Measurements from ENCODE around the gene AADACL2. TPM values are rescaled to one million over a fixed set of nuclear protein-coding genes. Genes with fewer than 3 reads are reported as not detected.

The AADACL2 gene
- total RNA-seq, 1 experiment from 2014 or later = not detected

DNA sequence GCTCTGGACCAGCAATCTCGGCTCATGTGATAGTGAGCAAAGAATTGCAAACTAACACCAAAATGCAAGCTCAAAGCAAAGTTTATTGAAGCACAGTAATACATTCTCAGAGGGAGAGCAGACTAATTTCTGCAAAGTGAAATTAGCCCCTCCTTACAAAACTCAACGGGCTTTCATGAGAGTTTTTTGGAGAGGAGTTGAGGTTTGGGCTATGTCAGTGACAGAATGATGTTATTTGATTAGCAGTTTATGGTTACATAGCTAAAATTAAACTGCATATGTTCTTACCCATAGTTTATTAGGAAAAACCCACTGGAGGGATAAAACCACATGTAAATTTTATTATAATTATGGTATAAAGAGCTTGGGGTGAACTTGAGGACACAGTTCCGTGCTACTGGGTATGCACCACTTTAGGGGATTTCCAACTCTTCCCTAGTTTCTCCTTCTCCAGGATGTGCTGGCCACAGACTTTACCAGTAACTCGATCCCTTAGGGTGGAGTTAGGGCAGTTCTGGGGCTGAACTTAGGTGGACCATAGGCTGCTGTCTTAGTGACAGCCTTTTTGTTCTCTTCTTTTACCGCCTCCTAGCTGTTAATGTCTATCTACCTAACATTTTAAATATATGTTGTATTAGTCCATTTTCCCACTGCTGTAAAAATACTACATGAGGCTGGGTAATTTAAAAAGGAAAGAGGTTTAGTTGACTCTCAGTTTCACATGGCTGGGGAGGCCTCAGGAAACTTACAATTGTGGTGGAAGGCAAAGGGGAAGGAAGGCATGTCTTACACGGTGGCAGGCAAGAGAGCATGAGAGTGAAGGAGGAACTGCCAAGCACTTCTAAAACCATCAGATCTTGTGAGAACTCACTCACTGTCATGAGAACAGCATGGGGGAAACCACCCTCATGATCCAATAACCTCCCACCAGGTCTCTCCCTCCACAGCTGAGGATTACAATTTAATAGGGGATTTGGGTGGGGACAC, 8.9 kb upstream of the AADACL2 start:
- TF ChIP-seq, protein P1, sequence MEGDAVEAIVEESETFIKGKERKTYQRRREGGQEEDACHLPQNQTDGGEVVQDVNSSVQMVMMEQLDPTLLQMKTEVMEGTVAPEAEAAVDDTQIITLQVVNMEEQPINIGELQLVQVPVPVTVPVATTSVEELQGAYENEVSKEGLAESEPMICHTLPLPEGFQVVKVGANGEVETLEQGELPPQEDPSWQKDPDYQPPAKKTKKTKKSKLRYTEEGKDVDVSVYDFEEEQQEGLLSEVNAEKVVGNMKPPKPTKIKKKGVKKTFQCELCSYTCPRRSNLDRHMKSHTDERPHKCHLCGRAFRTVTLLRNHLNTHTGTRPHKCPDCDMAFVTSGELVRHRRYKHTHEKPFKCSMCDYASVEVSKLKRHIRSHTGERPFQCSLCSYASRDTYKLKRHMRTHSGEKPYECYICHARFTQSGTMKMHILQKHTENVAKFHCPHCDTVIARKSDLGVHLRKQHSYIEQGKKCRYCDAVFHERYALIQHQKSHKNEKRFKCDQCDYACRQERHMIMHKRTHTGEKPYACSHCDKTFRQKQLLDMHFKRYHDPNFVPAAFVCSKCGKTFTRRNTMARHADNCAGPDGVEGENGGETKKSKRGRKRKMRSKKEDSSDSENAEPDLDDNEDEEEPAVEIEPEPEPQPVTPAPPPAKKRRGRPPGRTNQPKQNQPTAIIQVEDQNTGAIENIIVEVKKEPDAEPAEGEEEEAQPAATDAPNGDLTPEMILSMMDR (IDR thresholded peaks at IDR 0.05; ENCODE audit: unreplicated experiment) = no peak
- no peak for DNase-seq (ENCODE audit: unreplicated experiment)
- Mint-ChIP-seq H3K4me3 (ENCODE audit: unreplicated experiment) (no peak overlapping the region), H3K9me3 (ENCODE audit: unreplicated experiment) (peaks cover 11% of the 10 kb centered on the region), H3K27ac (ENCODE audit: low read depth, unreplicated experiment) (no peak overlapping the region), H3K27me3 (ENCODE audit: insufficient read depth, unreplicated experiment) (no peaks in the 10 kb centered on the region), H3K4me1 (ENCODE audit: insufficient read depth, unreplicated experiment) (no peaks in the 10 kb centered on the region), H3K36me3 (ENCODE audit: insufficient read depth, unreplicated experiment) (no peaks in the 10 kb centered on the region)
- BruUV-seq (replicated peaks) = no TSS peak
- CTCF ChIA-PET = no interaction called here
- POLR2A ChIA-PET = no interaction called here
- intact Hi-C loops (cut with micrococcal nuclease) = no loop called here

DNA sequence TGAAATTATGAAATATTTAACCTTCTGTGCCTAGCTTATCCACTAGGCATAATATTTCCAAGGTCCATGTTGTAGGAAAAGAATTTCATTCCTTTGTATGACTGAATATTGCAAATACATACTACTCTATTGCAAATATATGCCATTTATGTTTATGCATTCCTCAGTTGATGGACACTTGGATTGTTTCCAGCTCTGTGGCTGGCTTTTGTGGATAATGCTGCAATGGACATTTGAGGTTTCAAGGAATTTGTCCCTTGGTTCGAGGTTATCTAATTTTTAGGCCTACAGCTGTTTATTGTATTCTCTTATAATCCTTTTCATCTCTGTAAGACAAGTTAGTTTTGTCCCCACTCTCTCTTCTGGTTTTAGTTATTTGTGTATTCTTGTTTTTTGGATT, 7.7 kb upstream of the AADACL2 start:
- H3K4me3 Mint-ChIP-seq (ENCODE audit: unreplicated experiment) = no peak overlapping the region

DNA sequence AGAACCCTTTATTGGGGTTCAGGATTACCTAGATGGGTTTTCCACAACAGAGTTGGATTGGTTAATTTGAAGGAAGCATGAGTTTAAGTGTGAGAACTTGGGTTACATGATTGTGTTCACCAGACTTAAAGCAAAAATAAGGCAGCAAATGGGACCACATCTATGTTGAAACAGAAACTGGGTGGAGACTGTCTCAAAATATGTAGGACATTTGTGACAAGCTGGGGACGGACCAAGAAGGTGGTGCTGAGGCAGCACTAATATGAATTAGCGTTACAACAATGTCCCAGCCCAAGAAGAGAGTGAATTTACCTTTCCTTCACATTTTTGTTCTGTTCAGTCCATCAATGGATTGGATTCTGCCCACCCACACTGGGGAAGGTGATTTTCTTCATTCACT, 866 bp upstream of the AADACL2 start:
- no TSS peak for BruUV-seq (replicated peaks)
- no peak for DNase-seq (ENCODE audit: unreplicated experiment)
- ChIA-PET CTCF (interaction anchor here (0.5 kb wide), 1 partner anchor 135 kb away, joined by 3 read pairs; no protein-coding TSS in a partner anchor), POLR2A (interaction anchor here (0.6 kb wide), 2 partner anchors 9 to 477 kb away, joined by 3 read pairs; no protein-coding TSS in a partner anchor)
- intact Hi-C loops (cut with micrococcal nuclease) = no loop called here
- no peaks in the 10 kb centered on the region for H3K27me3 Mint-ChIP-seq (ENCODE audit: insufficient read depth, unreplicated experiment)
- H3K36me3 Mint-ChIP-seq (ENCODE audit: insufficient read depth, unreplicated experiment) = no peaks in the 10 kb centered on the region
- TF ChIP-seq, protein P1 (IDR thresholded peaks at IDR 0.05; ENCODE audit: unreplicated experiment) = no peak
- H3K9me3 Mint-ChIP-seq (ENCODE audit: unreplicated experiment) = peaks cover 9% of the 10 kb centered on the region
- no peak overlapping the region for H3K4me3 Mint-ChIP-seq (ENCODE audit: unreplicated experiment)
- H3K27ac Mint-ChIP-seq (ENCODE audit: low read depth, unreplicated experiment) = no peak overlapping the region
- H3K4me1 Mint-ChIP-seq (ENCODE audit: insufficient read depth, unreplicated experiment) = no peaks in the 10 kb centered on the region

More for the DNA sequence above, 7.7 kb upstream of the AADACL2 start:
- intact Hi-C loops (cut with micrococcal nuclease) = no loop called here
- ChIA-PET CTCF (no interaction called here), POLR2A (no interaction called here)
- peak; percentile 9 for DNase-seq (ENCODE audit: unreplicated experiment)
- TF ChIP-seq, protein P1 (IDR thresholded peaks at IDR 0.05; ENCODE audit: unreplicated experiment) = no peak
- Mint-ChIP-seq H3K9me3 (ENCODE audit: unreplicated experiment) (peaks cover 11% of the 10 kb centered on the region), H3K27me3 (ENCODE audit: insufficient read depth, unreplicated experiment) (no peaks in the 10 kb centered on the region), H3K27ac (ENCODE audit: low read depth, unreplicated experiment) (no peak overlapping the region), H3K4me1 (ENCODE audit: insufficient read depth, unreplicated experiment) (no peaks in the 10 kb centered on the region), H3K36me3 (ENCODE audit: insufficient read depth, unreplicated experiment) (no peaks in the 10 kb centered on the region)
- BruUV-seq (replicated peaks) = no TSS peak

DNA sequence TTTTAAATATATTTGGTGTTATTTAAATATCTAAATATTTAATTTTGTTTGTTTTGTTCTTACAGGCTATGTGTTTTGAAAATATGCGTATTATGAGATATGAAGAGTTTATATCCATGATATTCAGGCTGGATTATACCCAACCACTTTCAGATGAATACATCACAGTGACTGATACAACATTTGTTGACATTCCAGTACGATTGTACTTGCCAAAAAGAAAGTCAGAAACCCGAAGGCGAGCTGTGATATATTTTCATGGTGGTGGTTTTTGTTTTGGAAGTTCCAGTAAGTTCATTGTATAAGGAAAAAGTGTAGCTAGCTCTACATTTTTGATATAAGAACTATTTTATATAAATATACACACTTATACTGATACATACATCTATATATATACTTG, 6.9 kb downstream of the AADACL2 start:
- no TSS peak for BruUV-seq (replicated peaks)
- TF ChIP-seq, protein P1 (IDR thresholded peaks at IDR 0.05; ENCODE audit: unreplicated experiment) = no peak
- Mint-ChIP-seq H3K4me3 (ENCODE audit: unreplicated experiment) (no peak overlapping the region), H3K27me3 (ENCODE audit: insufficient read depth, unreplicated experiment) (no peaks in the 10 kb centered on the region), H3K9me3 (ENCODE audit: unreplicated experiment) (peaks cover 19% of the 10 kb centered on the region), H3K27ac (ENCODE audit: low read depth, unreplicated experiment) (no peak overlapping the region), H3K36me3 (ENCODE audit: insufficient read depth, unreplicated experiment) (no peaks in the 10 kb centered on the region), H3K4me1 (ENCODE audit: insufficient read depth, unreplicated experiment) (no peaks in the 10 kb centered on the region)
- DNase-seq (ENCODE audit: unreplicated experiment) = no peak
- CTCF ChIA-PET = no interaction called here
- POLR2A ChIA-PET = no interaction called here
- intact Hi-C loops (cut with micrococcal nuclease) = no loop called here

Data from MCF 10A (cell line).